ENCODE data around the gene PRAME. TPM values are rescaled to one million over a fixed set of nuclear protein-coding genes. Genes with fewer than 3 reads are reported as not detected.
"Not testable (repeated sequence)": the region's sequence is repeated elsewhere in the genome, so short reads cannot be mapped to it uniquely, and the experiment has no call there.

Gene PRAME
- total RNA-seq, 1 donor from 2014 or later: not detected

DNA sequence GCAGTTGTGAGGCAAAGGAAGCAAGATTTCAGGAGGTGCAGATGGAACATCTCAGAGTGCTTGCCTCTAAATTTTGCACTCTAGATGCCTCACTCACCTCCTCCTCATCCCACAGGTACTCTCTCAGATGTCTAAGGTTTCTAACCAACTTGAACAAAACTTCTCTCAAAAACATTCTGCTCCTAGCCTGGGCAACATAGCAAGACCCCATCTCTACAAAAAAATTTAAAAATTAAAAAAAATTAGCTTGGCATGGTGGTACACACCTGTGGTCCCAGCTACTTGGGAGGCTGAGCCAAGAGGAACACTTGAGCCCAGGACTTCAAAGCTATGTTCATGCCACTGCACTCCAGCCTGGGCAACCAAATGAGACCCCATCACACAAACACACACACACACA lies 43.2 kb downstream of the PRAME start:
- Histone ChIP-seq H3K36me3 (no peaks in the 10 kb centered on the region), H3K27ac (replicated peaks) (no peak overlapping the region), H3K27me3 (ENCODE audit: low read depth) (peaks cover 87% of the 10 kb centered on the region), H3K4me1 (no peaks in the 10 kb centered on the region), H3K4me3 (no peak overlapping the region), H3K9me3 (replicated peaks) (peaks cover 2% of the 10 kb centered on the region)
- DNase-seq: no peak
- TF ChIP-seq, protein P1, sequence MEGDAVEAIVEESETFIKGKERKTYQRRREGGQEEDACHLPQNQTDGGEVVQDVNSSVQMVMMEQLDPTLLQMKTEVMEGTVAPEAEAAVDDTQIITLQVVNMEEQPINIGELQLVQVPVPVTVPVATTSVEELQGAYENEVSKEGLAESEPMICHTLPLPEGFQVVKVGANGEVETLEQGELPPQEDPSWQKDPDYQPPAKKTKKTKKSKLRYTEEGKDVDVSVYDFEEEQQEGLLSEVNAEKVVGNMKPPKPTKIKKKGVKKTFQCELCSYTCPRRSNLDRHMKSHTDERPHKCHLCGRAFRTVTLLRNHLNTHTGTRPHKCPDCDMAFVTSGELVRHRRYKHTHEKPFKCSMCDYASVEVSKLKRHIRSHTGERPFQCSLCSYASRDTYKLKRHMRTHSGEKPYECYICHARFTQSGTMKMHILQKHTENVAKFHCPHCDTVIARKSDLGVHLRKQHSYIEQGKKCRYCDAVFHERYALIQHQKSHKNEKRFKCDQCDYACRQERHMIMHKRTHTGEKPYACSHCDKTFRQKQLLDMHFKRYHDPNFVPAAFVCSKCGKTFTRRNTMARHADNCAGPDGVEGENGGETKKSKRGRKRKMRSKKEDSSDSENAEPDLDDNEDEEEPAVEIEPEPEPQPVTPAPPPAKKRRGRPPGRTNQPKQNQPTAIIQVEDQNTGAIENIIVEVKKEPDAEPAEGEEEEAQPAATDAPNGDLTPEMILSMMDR (IDR thresholded peaks at IDR 0.05; ENCODE audit: borderline replicate concordance): no peak
- intact Hi-C loops (cut with micrococcal nuclease): no loop called here

GRCh38 chr22:22514431-22514830 lies 44.6 kb downstream of the PRAME start:
- DNase-seq; H3K4me1 ChIP-seq; H3K4me3 ChIP-seq; H3K36me3 ChIP-seq; H3K27ac ChIP-seq (replicated peaks); intact Hi-C loops (cut with micrococcal nuclease): not testable (repeated sequence)
- H3K27me3 ChIP-seq (ENCODE audit: low read depth): peaks cover 84% of the 10 kb centered on the region
- H3K9me3 ChIP-seq (replicated peaks): peaks cover 17% of the 10 kb centered on the region

- DNase-seq: no peak
- Histone ChIP-seq H3K9me3 (replicated peaks) (peaks cover 24% of the 10 kb centered on the region), H3K4me3 (no peak overlapping the region), H3K4me1 (no peaks in the 10 kb centered on the region), H3K36me3 (no peaks in the 10 kb centered on the region), H3K27me3 (ENCODE audit: low read depth) (peaks cover 76% of the 10 kb centered on the region), H3K27ac (replicated peaks) (no peak overlapping the region)
- intact Hi-C loops (cut with micrococcal nuclease): no loop called here
- TF ChIP-seq, protein P1 (IDR thresholded peaks at IDR 0.05; ENCODE audit: borderline replicate concordance): no peak
These were observed 45.4 kb downstream of the PRAME start for GRCh38 chr22:22513619-22514018.

- H3K4me1 ChIP-seq: peaks cover 7% of the 10 kb centered on the region
- DNase-seq: no peak
- TF ChIP-seq, protein P1 (IDR thresholded peaks at IDR 0.05; ENCODE audit: borderline replicate concordance): no peak
- H3K36me3 ChIP-seq: no peaks in the 10 kb centered on the region
- H3K9me3 ChIP-seq (replicated peaks): peaks cover 24% of the 10 kb centered on the region
- H3K4me3 ChIP-seq: no peak overlapping the region
- no peak overlapping the region for H3K27ac ChIP-seq (replicated peaks)
- intact Hi-C loops (cut with micrococcal nuclease): no loop called here
- peaks cover 77% of the 10 kb centered on the region for H3K27me3 ChIP-seq (ENCODE audit: low read depth)
These were observed 46.1 kb downstream of the PRAME start for GRCh38 chr22:22512951-22513350.

- H3K4me3 ChIP-seq; intact Hi-C loops (cut with micrococcal nuclease); DNase-seq; H3K27ac ChIP-seq (replicated peaks); H3K4me1 ChIP-seq; H3K36me3 ChIP-seq: not testable (repeated sequence)
- Histone ChIP-seq H3K27me3 (ENCODE audit: low read depth) (peaks cover 70% of the 10 kb centered on the region), H3K9me3 (replicated peaks) (peaks cover 33% of the 10 kb centered on the region)
These were observed 48.2 kb downstream of the PRAME start for GRCh38 chr22:22510833-22511232.

DNA sequence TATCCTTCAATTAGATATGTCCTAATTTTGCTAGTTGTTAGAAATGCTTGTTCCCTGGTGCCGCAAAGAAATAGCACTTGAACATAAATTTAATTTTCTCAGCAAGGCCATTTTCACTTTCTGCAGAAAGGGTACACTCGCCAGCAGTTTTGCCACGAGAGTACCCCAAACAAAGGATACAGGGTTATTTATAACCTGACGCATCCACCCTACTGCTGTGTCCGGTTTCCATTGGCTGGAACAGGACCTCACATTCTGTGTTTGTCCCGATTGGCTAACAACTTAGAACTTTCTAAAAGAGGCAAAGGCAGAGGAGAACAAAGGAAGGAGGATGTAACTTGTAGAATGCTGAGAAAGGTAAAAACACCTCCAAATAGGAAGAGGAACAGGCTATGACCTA lies 49.2 kb downstream of the PRAME start:
- H3K4me3 ChIP-seq; H3K4me1 ChIP-seq; H3K27ac ChIP-seq (replicated peaks); DNase-seq; H3K36me3 ChIP-seq; intact Hi-C loops (cut with micrococcal nuclease): not testable (repeated sequence)
- H3K27me3 ChIP-seq (ENCODE audit: low read depth): peaks cover 61% of the 10 kb centered on the region
- peaks cover 33% of the 10 kb centered on the region for H3K9me3 ChIP-seq (replicated peaks)

DNA sequence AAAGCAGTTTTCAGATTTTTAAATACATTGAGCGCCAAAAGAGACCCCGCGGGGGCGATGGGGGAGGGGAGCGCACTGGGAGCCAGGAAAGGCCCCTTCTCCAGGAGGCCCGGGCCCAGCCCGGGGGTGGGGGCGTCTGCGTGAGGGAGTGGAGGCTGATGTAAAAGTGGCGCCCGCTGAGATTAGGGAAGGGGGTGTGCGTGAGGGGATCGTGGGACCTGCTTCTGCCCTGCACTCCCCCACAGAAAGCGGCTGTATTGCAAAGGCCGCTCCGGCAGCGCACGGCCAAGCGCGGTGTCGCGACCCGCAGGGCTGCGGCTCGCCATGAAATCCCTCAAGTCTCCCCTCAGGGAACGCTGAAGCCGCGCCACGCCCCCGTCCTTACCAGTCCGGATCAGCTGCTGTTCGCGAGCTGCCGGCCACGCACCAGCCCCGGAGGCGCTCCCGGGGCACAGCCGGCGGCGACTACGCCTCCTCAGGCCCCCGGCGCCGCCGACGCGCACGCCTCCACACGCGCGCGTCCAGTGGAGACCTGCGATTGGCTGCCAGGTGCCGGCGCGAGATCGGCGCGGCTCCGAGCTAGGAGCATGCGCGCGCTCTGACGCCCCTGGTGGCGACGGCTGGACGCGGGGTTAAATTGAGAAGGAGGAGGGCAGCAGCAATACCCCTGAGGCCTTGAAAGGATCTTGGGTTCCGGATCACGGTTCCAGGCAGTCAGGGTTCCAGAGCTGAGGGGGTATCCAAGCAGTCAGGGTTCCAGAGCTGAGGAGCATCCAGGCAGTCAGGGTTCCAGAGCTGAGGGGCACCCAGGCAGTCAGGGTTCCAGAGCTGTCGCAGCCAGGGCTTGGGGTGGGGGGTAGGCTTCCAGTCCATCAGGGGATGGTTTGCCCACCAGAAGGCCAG lies 50.5 kb downstream of the PRAME start, which contains the start of gene ZNF280B:
Gene ZNF280B (minus strand): TSS at position 469 of the 903 bp plus-strand sequence. CDS start 19,344 bp downstream, outside the sequence.
- Histone ChIP-seq H3K4me3 (peak within 1 kb of the TSS; percentile 68), H3K36me3 (no peaks in the 10 kb centered on the region), H3K4me1 (peaks cover 7% of the 10 kb centered on the region), H3K27me3 (ENCODE audit: low read depth) (peaks cover 47% of the 10 kb centered on the region), H3K27ac (replicated peaks) (no peak within 1 kb of the TSS), H3K9me3 (replicated peaks) (peaks cover 33% of the 10 kb centered on the region)
- intact Hi-C loops (cut with micrococcal nuclease): no loop called here
- peak; percentile 46 for DNase-seq
- TF ChIP-seq, protein P1 (IDR thresholded peaks at IDR 0.05; ENCODE audit: borderline replicate concordance): peak; percentile 50
